Muscle of leg (tissue), 11 donors: Measurements from ENCODE around the gene STRA6. TPM values are rescaled to one million over a fixed set of nuclear protein-coding genes. Genes with fewer than 3 reads are reported as not detected.

Experiments used
- DNase-seq: peaks from one replicate; pipeline ENCODE4 v3.0.0; 2013
- H3K27ac ChIP-seq: one replicate; pipeline ENCODE4 v1.5.1; 2013; ENCODE audit warnings: mild to moderate bottlenecking, low read length, control low read depth
- H3K27me3 ChIP-seq: one replicate; pipeline ENCODE4 v1.6.1; 2013; ENCODE audit warnings: low read length; ENCODE audit not compliant: control insufficient read depth, insufficient read depth
- H3K36me3 ChIP-seq: one replicate; pipeline ENCODE4 v1.6.1; 2013; ENCODE audit warnings: low read length; ENCODE audit not compliant: control insufficient read depth, insufficient read depth
- H3K4me1 ChIP-seq: one replicate; pipeline ENCODE4 v1.6.1; 2013; ENCODE audit warnings: low read length; ENCODE audit not compliant: control insufficient read depth, insufficient read depth
- H3K4me3 ChIP-seq: one replicate; pipeline ENCODE4 v1.5.1; 2013; ENCODE audit warnings: low read length, control low read depth
- H3K9me3 ChIP-seq: replicated peaks from 2 replicates; pipeline ENCODE4 v1.6.1; 2013; ENCODE audit warnings: low read depth, low read length; ENCODE audit not compliant: control insufficient read depth
- WGBS: methylation state at CpG from one replicate; pipeline ENCODE4 v1.1.5; 2013; ENCODE audit warnings: missing lambda C conversion rate; ENCODE audit not compliant: insufficient coverage; 5-methylcytosine and 5-hydroxymethylcytosine counted together
- polyA plus RNA-seq, 8 donors: library from polyadenylated mRNA; unstranded; fragments of 120-200 nt; gene quantifications; one replicate each; pipeline versions ENCODE4 v1.2.1 to v1.2.3, GENCODE V29; 2013; ENCODE audit warnings: inconsistent platforms in 1 of 8, low replicate concordance in 1 of 8; ENCODE audit not compliant: insufficient read length in 8 of 8, insufficient read depth in 1 of 8
- total RNA-seq: library from RNA; stranded (reverse); fragments of 120-200 nt; gene quantifications from one replicate; pipeline ENCODE4 v1.2.4, GENCODE V29; 2013

STRA6 gene
- total and polyA plus RNA-seq, 9 donors: 0.40 to 2.0 (median 1.1) TPM

DNA sequence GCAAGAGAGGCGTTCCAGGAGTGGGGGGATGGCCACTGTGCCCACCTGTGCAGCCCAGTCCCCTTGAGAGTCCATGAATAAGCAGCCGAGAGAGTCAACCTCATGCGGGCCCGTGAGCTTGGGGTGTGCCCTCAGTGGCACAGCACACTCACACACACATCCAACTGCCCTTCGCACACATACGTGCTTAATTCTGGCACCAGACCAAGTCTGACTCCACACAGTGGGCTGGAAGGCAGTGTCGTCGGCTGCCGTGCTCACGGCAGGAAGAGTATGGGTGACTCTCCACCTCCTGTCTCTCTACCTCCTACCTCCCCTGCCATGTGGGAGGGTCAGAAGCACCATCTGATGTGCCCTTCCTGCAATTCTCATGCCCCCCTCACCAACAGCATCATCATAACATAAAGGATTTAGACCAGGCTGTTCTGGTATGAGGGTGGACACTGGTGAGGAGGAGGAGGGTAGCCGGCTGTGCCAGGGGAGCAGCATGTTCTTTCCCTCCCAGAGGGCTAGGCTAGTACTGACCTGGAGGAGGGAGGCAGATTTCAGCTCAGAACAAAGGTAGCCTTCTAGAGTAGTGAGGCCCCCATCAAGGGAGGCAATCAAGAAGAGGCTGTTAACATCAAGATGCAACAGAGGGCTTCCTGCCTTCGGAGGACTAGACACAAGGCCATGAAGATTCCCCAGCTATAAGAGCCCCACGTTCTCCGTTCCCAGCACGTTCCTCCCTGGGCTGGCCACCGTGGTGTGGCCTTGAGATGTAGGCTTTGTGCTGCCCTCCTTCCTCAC, 5.3 kb upstream of the STRA6 start:
- no peak overlapping the region for H3K27ac ChIP-seq
- WGBS: 76% methylated on average over 10 of the region's 16 CpGs

DNA sequence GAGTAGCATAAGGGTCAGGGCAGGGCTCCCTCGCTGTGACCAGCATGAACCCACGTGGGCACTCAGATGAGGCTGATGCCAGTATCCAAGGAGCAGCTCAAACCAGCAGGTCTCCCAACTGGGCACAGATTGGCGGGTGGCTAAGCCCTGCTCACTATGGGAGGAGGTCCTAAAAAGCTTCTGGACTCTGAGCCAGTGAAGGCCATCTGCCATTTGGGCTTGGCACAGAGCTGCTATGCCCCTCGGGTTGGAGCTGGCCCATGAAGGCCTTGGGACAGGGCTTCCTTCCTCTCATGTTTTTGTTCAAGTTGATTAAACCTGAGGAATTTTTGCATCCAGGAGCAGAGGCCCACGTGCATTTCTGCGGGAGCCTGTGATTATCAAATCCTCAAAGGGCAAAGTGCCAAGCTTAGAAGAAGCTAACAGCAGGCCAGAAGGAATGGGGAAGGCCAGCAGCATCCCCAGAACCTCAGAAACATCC, 4.3 kb upstream of the STRA6 start:
- H3K4me1 ChIP-seq: peaks cover 55% of the 10 kb centered on the region
- peaks cover 2% of the 10 kb centered on the region for H3K9me3 ChIP-seq
- H3K4me3 ChIP-seq: no peak overlapping the region
- H3K27ac ChIP-seq: peak overlapping the region; percentile 13
- H3K27me3 ChIP-seq: no peaks in the 10 kb centered on the region
- WGBS: 34% methylated on average over 6 of the region's 6 CpGs
- DNase-seq: no peak
- H3K36me3 ChIP-seq: no peaks in the 10 kb centered on the region

More for the DNA sequence above, 5.3 kb upstream of the STRA6 start:
- Histone ChIP-seq H3K9me3 (peaks cover 2% of the 10 kb centered on the region), H3K4me3 (no peak overlapping the region), H3K36me3 (no peaks in the 10 kb centered on the region), H3K27me3 (no peaks in the 10 kb centered on the region), H3K4me1 (peaks cover 45% of the 10 kb centered on the region)
- DNase-seq: no peak

DNA sequence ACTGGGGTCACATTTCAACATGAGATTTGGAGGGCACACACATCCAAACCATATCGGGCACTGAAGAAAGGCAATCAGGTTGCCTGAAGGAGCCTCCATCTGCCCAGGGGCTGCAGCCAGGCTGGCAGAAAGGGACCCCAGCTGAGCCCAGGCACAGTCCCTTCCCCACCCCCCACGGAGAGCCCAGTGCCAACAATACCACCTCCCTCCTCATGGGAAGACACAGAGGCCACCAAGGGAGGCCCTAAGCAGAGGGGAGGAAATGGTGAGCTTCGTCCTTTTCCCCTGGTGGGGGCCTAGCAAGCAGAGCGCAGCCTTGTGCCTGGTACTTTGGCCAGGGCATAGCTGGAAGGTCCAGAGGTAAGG, 3.0 kb upstream of the STRA6 start:
- H3K27ac ChIP-seq: no peak overlapping the region
- no peaks in the 10 kb centered on the region for H3K36me3 ChIP-seq
- H3K4me3 ChIP-seq: no peak overlapping the region
- peaks cover 68% of the 10 kb centered on the region for H3K4me1 ChIP-seq
- DNase-seq: no peak
- H3K9me3 ChIP-seq: no peaks in the 10 kb centered on the region
- WGBS: 100% methylated on average over 1 of the region's 4 CpGs
- H3K27me3 ChIP-seq: no peaks in the 10 kb centered on the region

DNA sequence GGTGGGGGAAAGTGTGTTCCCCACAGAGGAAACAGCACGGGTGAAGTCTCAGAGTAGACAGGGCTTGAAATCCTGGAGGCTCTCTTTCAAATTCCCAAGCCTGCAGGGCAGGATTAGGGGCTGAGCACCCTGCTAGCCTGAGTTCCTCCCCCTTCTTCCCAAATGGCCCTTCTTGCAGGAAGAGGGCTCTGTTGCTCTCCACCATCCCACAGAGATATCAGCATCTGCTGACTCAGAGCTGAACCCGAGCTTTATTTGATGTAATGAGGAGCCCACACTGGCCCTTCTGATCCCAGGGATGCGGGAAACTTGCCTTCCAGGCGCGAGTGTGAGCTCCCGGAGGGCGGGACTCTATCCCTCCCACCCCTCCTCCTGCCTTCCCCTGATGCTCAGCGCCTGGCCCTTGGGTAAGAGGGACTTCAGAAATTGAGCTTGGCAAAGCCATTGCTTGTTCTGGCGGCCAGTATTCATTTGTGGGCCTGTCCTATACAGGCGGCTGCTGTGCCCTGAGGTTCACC, 1.4 kb upstream of the STRA6 start:
- H3K4me3 ChIP-seq: no peak overlapping the region
- H3K36me3 ChIP-seq: no peaks in the 10 kb centered on the region
- 46% methylated on average over 2 of the region's 10 CpGs for WGBS
- H3K4me1 ChIP-seq: peaks cover 64% of the 10 kb centered on the region
- H3K27ac ChIP-seq: peak overlapping the region; percentile 13
- DNase-seq: peak; percentile 49
- no peaks in the 10 kb centered on the region for H3K9me3 ChIP-seq
- peaks cover 2% of the 10 kb centered on the region for H3K27me3 ChIP-seq

DNA sequence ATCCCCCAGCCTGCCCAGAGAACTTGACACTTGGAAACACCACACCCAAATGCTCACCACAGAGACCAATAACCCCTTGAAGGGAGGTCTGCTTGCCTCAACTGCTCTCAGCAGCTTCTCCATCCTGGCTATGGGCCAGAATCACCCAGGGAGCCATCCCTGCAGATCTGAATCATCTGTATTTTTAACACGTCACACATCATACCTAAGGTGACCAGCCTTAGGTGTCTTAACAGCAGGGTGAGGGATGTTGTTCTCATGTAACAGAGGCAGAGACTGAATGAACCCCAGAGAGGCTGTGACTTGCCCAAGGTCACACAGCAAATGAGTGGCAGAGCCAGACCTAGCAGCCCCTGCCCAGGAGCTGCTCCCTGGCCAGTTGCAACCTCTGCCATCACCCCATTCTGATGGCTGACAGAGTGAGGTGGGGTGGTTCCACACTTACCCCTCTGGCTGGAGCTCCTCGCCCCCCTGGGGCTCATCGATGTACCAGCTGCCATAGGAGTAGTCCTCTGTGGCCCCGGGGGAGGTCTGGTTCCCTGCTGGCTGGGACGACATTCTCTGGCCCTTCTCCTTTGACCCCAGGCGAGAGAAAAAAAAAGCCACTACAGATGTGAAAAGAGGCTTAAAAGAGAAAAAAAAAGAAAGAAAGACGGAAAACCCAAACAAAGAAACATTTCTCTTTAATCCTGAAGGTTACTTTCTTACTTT, 722 bp downstream of the STRA6 start:
- DNase-seq: no peak
- no CpG with 5 or more reads among the region's 7 CpGs for WGBS
- Histone ChIP-seq H3K4me1 (peaks cover 50% of the 10 kb centered on the region), H3K4me3 (no peak overlapping the region), H3K27ac (no peak overlapping the region), H3K27me3 (peaks cover 2% of the 10 kb centered on the region), H3K9me3 (no peaks in the 10 kb centered on the region), H3K36me3 (no peaks in the 10 kb centered on the region)

DNA sequence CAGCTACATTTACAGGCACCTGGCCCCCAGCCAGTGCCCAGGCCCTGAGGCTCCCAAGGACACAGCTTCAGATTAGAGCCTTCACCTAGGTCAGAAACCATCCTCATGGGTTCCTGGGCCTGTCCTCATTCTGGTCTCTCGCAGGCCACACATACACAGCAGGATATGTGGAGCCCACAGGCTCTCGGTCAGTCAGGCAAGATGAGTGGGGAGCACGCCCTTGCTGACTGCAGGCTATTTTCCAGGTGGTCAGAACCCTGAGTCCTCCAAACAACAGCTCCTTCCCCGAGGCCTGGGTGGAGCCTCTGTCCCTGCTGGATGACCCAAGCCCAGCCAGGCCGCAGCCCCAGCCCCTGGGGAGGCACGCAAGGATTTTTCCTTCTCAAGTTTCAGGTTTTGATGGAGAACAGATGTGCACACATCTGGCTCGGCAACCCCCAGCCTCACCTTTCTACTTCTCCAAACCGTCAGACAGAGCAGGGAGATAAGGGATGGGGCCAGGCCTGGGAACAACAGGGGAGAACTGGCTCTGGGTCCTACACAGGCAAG, 1.6 kb downstream of the STRA6 start:
- H3K36me3 ChIP-seq: no peaks in the 10 kb centered on the region
- 10% methylated on average over 6 of the region's 8 CpGs for WGBS
- peaks cover 2% of the 10 kb centered on the region for H3K27me3 ChIP-seq
- H3K4me1 ChIP-seq: peaks cover 53% of the 10 kb centered on the region
- H3K4me3 ChIP-seq: no peak overlapping the region
- no peaks in the 10 kb centered on the region for H3K9me3 ChIP-seq
- peak; percentile 87 for DNase-seq
- peak overlapping the region; percentile 47 for H3K27ac ChIP-seq

DNA sequence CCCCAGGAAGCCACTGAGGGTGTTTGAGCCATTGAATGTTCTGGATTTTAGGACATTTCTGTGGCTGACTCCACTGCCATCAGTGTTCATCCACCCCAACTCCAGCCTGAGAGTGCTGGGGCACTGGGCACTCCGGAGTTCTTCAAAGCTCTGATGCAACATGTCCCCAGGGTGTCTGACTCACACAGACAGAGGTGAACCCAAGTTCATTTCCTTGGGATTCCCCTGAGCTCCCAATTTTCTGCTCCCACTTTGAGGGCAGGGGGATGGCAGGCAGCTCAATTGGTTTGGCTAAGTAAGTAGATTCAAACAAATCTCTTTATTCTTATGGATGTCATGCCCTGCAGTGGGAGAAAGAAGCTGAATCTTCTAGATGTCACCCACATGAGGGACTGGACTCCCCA, 2.2 kb downstream of the STRA6 start:
- peaks cover 2% of the 10 kb centered on the region for H3K27me3 ChIP-seq
- H3K4me1 ChIP-seq: peaks cover 59% of the 10 kb centered on the region
- H3K27ac ChIP-seq: peak overlapping the region; percentile 42
- DNase-seq: no peak
- WGBS: no CpG with 5 or more reads among the region's 1 CpG
- H3K36me3 ChIP-seq: no peaks in the 10 kb centered on the region
- no peak overlapping the region for H3K4me3 ChIP-seq
- no peaks in the 10 kb centered on the region for H3K9me3 ChIP-seq

DNA sequence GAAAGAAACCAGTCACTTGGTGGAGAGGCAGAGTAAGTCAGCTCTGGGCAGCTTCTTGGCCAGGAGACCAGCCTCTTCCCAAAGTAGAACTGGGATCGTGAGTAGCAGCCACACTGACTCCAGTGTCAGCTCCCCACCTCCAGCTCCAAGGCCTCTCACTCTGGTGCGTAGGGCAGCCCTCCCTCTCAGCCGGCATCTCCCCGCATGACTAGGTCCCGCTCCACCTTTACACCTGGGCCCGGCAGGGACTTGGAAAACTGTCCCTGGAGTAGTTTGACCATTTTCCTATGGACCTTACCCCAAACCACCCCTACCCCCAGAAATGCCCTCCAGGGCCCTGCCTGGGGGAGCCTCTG, 3.3 kb downstream of the STRA6 start:
- no peak overlapping the region for H3K27ac ChIP-seq
- DNase-seq: no peak
- no peaks in the 10 kb centered on the region for H3K36me3 ChIP-seq
- WGBS: 86% methylated on average over 6 of the region's 6 CpGs
- H3K9me3 ChIP-seq: no peaks in the 10 kb centered on the region
- H3K4me3 ChIP-seq: no peak overlapping the region
- H3K27me3 ChIP-seq: peaks cover 2% of the 10 kb centered on the region
- H3K4me1 ChIP-seq: peaks cover 60% of the 10 kb centered on the region

DNA sequence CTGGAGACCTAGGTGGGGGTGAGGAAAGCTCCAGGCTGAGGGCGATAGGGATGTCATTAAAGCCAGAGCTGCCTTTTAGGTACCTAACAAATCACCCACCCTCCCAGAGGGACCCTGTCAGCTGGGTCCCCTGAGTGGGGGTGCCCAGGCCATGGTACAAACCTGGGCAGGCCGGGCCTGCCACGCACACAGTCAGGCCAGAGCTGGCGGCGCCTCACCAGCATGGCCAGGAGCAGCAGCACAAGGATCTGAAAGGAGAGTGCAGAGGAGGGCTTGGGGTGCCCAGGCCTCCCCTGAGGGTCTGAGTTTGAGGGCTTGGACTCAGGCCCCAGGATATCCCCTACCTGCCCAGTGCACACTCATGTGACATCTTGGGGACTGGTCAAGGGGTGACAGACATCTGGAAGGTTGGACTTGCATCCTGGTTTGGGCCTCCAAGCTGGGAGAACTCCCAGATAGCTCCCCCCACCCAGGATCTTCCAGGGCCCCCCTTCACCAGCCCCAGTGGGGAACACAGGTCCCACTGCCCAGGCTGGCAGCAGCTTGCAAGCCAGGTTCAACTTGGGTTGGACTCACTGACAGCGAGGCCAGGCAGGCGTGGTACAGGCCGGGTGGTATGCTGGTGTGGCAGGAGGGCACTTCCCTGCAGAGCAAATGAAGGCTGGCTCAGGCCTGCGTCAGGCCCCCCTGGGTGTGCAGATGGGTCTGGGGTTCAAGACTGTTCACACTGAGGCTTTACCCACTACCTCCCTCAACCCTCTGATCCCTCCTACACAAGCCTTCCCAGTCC, 5.2 kb downstream of the STRA6 start:
- Histone ChIP-seq H3K9me3 (no peaks in the 10 kb centered on the region), H3K36me3 (no peaks in the 10 kb centered on the region), H3K4me1 (peaks cover 44% of the 10 kb centered on the region), H3K27ac (no peak overlapping the region), H3K4me3 (no peak overlapping the region), H3K27me3 (peaks cover 2% of the 10 kb centered on the region)
- no peak for DNase-seq
- 100% methylated on average over 4 of the region's 9 CpGs for WGBS
